Left ventricle myocardium superior (tissue), 1 donor: ENCODE data around the gene CARS1. TPM values are rescaled to one million over a fixed set of nuclear protein-coding genes. Genes with fewer than 3 reads are reported as not detected.
A peak's percentile ranks its signal among the peaks of the same experiment; 100 is the strongest.

Source experiments
- ATAC-seq: fragments of 200-7000 bp; cut with Tn5 transposase; one replicate; pipeline ENCODE4 v1.9.1; 2020; ENCODE audit warnings: mild to moderate bottlenecking, moderate library complexity
- DNase-seq: peaks from one replicate; pipeline ENCODE4 v3.0.0-alpha.2; 2020
- intact Hi-C: fragments of 100-400 bp; cut with micrococcal nuclease; formaldehyde crosslinking; loops from one replicate; pipeline ENCODE4 v1.11.0; 2022
- total RNA-seq: library from RNA; stranded (reverse); fragmentation: NEBNext Ultra II Directional; extraction: Animal tissue kit (Norgen Biotek cat#: 25700); gene quantifications from one replicate; pipeline ENCODE4 v1.2.1, GENCODE V29; 2021
- donor health status: DM: no; HTN: yes; CAD: no; lungs with severe emphysema.

CARS1 gene
- total RNA-seq, 1 donor from 2014 or later, result 12.4 TPM

DNA sequence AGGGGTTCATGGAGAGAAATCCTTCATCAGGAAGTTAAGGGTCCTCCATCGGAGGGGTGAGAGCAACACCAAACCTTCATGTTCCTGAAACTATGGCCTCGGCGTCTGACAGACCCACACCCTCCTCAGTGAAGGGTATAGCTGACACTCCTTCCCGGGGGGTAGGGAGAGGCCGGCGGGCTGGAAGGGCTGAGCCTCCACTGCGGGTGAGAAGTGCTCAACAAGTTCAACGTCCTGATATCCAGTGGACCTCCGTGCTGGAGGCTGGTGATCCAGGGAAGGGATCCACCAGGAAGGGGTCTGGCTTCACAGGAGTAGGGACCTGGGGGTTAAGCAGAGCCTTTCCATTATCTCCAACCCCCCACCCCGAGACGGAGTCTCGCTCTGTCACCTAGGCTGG, 12.3 kb downstream of the CARS1 start:
- ATAC-seq (no peak), DNase-seq (no peak)
- intact Hi-C loops, result no loop called here

DNA sequence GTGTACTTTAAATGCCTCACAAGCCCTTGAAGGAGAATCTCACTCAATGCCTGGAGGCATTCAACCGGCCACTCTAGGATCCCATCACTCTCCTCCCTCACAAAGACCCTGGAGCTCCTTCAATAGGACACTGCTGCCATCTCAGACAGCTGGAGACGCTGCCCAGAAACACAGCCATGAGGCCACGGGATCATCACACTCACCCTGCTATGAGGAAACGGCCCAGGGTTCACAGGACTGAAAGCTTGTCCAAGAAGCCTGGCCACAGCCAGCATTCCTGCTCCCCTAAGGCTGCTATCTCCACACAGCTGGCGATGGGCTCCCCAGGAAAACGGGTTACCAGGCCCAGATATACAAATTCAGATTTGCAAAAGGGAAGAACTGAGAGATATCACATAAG, 13.2 kb downstream of the CARS1 start:
- DNase-seq (no peak), ATAC-seq (no peak)
- intact Hi-C loops, result no loop called here

DNA sequence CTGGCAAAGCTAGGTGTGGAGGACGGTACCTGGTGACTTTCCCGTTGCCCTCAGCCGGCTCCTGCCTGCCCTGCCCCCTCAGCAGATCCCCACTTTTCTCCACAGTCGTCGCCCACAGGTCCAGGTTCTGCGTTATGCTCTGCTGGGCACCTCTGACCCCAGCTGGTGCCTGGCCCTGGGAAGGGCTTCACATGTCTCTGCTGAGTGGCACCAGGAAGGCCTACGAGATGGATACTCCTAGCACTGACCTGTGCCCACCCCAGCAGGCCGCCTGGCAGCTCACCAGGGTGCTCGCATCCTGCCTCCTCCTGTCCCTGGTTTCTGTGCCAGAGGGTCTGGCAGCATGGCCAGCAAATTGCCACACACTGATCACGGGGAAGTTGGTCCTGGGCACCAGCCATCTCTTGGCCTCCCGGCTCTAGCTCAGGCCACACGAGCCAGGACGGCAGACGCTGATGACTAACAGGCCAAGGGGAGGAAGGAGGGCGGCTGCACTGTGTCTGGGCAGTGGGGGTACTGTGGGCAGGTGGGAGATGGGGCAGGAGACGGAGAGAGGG, 13.8 kb downstream of the CARS1 start:
- intact Hi-C loops, result no loop called here
- DNase-seq, result peak; percentile 88
- peak; percentile 79 for ATAC-seq

DNA sequence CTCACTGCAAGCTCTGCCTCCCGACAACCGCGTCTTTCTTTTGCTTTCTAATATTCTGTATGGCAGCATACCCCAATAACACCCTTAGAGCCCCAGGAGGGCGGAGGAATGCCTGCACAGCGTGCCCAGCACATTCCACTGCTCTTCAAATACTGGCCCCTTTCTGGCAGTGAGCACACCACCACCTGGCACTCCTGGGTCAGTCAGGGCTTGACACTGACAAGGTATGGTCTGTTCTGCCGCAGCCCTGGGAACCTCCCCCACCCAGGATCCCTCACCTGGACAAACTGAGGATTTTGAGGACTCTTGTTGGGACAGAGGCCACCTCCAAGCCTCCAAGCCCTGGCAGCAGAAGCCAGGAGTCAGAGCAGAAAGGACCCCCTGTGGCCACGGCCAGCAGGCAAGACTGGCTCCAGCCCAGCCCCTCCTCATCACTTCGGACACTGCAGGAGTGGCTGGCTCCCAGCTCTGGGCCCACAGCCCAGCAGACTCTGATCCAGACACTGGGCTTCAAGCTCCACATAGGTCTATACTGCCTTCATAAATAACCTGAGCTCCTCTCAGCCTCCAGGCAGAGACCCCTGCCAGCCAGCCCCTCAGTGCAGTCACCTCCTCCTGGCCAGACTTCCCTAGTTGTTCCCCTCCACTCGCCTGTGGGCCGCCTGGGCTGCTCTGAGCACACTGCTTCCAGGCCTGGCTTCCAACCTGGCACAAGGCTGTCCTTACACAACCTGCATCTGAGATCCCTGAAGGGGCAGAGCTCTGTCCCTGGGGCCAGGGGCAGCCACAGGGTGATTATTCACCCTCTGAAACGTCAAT, 14.5 kb downstream of the CARS1 start:
- peak; percentile 59 for DNase-seq
- ATAC-seq, result peak; percentile 69
- intact Hi-C loops, result no loop called here

DNA sequence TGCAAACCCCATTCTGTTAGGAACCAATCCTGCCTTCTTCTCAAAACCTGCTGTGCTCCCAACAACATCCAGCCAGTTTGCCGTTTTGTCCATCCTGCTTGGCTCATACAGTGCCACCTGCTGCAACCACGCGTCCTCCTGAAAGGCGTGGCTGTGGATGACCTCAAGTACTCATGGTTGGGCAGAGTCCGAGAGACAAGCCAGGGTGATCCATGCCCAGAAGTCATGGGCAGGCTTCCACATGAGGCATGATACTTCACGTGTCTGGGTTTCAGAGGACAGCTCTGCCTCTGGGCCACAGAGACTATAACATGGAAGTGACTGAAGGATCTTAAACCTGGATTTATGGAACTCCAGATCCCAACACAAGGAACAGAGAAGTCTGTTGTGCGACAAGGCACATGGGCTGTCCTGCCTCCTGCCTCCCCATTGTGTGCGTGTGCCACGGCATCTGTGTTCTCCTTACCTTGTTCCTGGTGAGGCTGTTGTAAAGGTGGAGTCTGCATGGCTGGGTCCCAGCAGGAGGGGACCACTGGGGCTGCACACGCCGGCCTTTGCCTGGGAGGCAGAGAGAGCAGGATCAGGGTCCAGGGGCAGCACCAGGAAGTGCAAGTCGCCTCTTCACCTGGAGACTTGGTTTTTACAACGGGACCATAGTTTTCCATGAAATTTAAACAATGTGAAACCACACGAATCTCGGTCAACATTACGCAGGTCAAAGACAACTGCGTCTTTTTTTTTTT, 15.4 kb downstream of the CARS1 start:
- intact Hi-C loops, result no loop called here
- peak; percentile 84 for ATAC-seq
- peak; percentile 81 for DNase-seq

DNA sequence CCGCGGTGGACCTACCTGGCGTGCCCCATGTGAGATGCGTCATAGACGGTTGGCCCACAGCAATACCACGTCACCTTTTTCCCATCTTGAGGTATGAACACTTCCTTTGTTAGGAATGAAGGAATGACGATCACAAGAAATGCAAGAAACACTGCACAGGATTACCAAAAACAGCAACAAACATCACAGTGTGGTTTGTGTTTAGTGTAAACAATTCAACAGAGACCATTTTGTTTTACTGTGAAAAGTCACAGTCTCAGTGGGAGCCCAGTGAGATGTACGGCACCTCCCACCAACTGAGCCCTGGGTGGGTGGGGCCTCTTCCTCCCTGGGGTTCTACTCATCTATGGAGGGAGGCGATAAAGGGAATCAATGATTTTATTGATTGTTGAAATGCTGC, 16.3 kb downstream of the CARS1 start:
- intact Hi-C loops, result no loop called here
- DNase-seq, result no peak
- ATAC-seq, result no peak

DNA sequence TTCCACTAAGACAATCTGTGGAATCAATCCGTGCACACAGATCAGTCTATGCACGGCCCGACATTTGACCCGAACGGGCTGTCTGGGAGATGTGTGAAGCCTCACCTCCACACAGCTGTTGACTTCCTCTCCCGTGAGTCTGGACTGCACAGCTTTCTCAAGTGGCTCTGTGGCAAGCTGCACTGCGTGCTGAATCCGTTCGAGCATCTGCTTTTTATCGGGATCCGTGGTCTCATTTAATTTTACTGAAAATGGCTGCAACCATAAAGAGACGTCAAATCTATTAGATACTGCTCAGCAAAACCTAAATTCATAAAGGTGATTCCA, 19.3 kb downstream of the CARS1 start:
- DNase-seq (no peak), ATAC-seq (no peak)
- intact Hi-C loops, result loop anchor here (2.0 to 5.0 kb wide), 2 partner anchors 55 to 179 kb away; partner anchors contain the start of gene MRGPRG

DNA sequence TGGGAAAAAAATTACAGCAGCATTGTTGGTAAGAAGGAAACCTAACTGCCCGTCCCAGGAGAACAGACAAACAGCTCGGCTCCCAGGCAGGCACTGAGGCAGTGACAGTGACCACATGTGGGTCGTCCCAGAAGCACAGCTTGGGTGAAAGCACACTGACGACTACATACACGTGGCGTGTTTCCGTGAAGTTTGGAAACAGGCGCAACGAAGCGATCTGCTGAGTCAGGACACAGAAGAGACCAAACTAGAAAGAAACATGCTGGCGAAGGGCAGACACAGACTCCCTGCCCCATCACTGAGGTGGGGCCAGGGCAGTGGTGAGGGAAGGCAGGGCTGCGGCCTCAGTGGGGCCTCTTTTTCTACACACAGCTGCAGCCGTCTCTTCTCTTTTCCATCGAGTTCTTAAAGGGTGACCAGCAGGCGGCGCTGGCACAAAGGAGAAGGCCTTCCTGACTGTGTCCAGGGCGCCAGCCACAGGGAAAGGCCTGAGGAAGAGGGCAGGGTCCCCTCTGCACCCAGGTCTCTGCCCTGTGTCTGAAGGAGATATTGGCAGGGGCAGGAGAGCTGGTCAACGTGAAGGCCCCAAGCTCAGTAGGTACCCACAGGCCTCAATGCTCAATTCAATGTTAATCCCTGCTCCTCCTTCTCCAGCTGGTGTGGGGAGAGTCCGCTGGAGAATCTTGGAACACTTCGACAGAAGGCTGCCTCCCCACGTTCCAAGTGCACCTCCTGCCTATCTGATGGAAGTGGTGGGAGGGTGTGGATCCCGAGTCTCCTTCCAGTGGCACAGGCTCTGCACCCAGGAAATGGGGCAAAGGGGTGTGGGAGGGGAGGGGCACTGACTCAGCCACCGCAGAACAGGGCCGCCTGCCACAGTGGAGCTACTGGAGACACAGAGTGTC, 19.9 kb downstream of the CARS1 start:
- intact Hi-C loops, result loop anchor here (2.0 to 5.0 kb wide), 2 partner anchors 56 to 180 kb away; partner anchors contain the start of gene MRGPRG
- DNase-seq (peak; percentile 91), ATAC-seq (peak; percentile 70)

DNA sequence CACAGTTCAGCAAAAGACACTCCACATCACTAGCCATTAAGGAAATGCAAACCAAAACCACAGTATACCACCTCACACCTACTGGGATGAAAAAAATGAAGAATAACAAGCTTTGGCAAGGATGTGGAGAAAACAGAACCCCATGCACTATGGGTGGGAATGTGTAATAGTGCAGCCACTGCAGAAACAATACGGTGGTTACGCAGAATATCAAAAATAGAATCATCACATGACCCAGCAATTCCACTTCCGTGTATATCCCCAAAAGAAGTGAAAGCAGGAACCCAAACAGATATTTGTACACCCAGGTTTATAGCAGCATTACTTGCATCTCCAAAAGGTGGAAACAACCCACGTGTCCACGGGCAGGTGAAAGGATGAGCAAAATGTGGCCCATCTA, 20.8 kb downstream of the CARS1 start:
- intact Hi-C loops, result loop anchor here (2.0 to 5.0 kb wide), 2 partner anchors 56 to 181 kb away; partner anchors contain the start of gene MRGPRG
- peak; percentile 53 for ATAC-seq

DNA sequence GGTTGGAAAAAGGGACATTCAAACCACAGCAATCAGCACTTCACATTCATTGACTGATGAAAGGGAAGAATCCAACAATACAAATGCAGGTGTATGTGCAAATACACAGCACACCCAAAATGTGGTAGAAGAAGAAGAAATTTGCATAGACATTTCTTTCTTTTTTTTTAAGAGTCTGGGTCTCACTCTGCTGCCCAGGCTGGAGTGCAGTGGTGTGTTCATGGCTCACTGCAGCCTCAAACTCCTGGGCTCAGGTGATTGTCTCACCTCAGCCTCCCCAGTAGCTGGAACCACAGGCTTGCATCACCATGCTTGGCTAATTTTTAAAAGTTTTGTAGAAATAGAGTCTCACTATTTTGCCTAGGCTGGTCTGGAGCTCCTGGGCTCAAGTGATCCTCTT, 21.9 kb downstream of the CARS1 start:
- intact Hi-C loops, result loop anchor here (5.0 kb wide), 1 partner anchor 182 kb away; the partner anchor contains the start of gene MRGPRG
- ATAC-seq, result no peak
- DNase-seq, result no peak

More for the DNA sequence above, 20.8 kb downstream of the CARS1 start:
- DNase-seq, result no peak

DNA sequence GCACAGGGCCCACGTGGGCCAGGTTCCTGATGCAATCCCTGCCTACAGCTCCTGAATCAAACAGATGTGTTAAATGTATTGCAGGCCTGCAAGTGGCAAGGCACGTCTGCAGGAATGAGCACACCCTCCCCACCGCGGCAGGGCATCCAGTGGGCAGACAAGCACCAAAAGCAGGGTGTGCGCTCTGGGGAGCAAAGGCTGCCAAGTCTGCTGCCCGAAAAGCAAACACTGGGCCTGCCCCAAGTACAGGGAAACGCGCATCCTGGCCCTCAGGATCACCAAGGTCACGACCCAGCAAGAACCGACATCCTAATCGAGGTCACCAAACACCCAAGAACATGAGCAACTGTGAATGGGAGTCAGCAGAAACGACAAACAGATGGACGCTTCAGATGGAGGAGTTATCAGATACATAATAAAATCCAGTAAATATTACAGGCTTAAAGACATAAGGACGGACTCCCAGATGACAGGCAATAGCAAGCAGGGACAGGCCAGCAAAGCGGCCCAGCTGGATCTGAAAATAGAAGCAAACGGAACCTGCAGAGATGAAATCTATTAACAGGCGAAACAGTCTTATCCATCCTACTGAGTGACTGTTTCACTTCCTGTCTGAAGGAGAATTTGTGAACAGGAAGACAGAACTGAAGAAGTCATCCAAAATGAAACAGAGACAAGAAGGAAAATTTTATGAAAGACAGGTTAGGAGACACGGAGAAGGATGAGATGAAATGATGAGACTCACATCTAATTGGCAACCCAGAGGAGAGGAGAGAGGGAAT, 26.7 kb downstream of the CARS1 start:
- intact Hi-C loops, result no loop called here
- DNase-seq (peak; percentile 21), ATAC-seq (no peak)

DNA sequence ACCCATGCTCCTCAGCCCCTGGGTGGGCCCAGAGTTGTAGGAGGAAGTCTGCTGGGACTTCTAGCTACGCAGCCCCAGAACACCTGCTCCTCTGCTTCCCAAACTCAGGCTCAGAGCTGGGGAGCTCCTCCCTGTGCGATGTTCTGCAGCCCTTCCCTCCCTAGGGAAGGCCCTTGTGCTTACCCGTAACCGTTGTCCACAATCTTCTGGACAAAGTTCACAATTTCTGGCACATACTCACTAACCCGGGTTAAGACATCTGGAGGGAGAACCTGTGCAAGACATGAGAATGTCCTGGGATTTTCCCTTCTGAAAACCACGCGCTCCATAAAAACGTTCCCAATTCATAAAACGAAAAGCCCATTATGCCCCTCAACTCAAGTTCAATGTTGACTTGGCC, 28.4 kb downstream of the CARS1 start:
- intact Hi-C loops, result no loop called here
- DNase-seq (no peak), ATAC-seq (no peak)

DNA sequence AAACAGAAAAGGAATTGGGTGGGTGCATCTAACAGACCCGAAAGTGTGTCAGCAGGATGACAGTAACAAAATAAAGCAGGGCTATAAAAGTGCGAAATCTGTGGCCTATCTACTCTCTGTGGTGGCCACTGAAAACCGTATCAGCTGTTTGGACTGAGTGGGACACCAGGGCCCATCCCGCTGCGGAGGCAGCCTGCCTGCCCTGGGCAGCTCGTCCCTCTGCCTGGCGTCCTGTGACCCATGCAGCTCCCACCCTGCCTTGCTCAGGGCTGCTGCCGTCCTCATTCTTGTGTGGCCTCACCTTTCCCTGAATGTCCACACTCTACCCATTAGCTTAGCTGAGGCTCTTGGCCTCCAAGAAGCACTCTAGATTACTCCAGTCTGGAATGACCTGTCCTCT, 30.4 kb downstream of the CARS1 start:
- intact Hi-C loops, result no loop called here
- DNase-seq (peak; percentile 14), ATAC-seq (no peak)

DNA sequence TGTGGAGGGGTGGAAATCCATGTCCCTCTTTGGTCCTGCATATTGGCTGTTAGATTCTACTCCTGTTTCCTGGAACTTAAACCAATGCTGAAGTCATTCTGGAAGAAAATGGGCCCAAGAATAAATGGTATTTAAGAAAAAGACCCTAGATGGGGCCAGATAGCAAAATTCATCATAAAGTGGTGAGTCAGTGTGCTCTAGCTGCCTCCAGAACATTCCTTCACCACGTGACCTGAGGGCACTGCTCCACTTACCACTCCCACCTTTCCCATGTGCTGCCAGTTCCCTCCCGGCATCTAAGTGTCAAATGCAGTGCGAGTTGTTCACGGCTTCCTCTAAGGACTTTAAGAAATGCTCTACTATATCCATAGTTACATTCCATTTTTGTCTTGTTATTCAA, 34.2 kb downstream of the CARS1 start:
- no peak for ATAC-seq
- DNase-seq, result no peak
- intact Hi-C loops, result no loop called here

DNA sequence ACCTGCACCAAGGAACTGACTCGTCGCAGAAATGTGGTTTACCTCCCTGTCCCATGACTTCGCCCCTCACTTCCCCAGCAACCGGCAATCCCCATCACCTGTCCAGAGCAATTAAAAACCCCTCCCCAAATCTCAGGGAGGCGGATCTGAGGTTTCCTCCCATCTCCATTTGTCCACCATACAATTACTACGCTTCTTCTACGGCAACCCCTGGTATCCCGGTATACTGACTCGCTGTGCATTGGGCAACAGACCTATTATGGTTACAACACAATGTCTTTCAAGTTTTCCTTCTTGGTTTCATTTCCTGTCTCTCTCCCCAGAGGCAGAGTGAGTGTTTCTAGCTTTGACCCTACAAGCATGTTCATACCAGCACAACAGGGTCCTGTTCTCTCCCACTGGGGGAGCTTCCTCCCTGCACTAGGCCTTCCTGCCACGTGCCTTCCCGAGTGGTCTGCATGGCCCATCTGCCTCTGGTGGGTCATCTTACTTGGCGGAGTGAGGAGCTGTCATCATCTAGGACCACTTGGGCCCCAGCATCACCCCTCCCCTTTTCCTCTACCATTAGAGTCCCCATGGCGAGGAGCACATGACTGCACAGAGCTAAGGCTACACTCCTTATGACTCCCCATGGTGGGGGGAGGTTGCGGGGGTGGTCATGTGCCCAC, 34.8 kb downstream of the CARS1 start:
- intact Hi-C loops, result no loop called here
- ATAC-seq (peak; percentile 44), DNase-seq (peak; percentile 26)

DNA sequence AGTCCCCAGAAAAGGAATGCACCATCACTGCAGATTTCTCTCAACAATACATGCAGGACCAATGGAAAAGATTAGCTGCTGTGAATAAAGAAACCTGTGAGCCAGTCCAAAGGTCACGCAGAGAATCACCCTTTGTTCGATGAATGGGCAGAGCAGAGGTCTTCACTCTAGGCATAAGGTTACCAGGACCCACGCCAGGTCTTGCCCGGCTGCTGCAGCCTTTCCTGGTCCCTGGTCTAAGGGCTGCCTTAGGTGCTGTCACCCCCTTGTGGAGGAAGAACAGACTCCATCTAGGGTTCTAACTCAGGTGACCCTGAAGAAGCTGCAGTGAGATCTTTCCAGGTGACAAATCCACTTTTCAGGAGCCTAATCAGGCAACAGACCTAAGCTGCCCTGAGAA, 36.1 kb downstream of the CARS1 start:
- peak; percentile 29 for DNase-seq
- intact Hi-C loops, result no loop called here
- peak; percentile 78 for ATAC-seq

DNA sequence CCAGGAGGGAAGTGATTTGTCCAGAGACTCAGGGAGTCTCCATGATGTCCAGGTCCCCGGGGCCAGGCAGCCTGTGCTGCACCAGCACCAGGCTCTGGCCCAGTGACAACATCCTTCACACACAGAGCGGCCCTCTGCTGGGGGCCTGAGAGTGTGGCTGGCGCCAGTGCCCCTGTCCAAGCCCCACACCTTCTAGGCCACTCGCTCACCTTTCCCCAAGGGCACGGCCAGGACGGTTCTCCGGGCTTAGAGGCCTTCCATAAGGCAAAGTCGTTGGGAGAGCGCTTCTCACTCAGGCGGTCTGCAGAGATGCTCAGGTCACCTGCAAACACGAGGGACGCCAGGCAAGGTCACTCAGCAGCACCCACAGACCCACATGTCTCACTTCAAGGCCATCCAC, 37.2 kb downstream of the CARS1 start:
- DNase-seq, result peak; percentile 18
- intact Hi-C loops, result no loop called here
- no peak for ATAC-seq

DNA sequence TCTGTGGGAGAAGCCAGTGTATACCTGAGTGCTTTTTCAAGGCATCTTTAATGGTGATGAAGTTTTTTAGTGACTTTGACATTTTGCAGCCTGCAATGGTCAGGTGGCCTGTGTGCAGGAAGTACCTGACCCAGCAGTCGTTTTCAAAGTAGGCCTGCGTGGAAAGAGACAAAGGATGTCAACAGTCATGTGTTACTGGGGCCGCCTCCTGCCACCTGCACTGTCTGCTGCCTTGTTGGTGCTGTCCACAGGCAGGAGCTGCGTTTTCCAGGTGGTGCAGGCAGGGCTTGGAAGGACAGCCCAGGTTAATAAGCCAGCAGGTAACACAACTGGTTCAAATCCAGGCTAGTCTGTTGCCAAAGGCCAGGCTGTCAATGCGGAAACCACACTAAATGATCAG, 38.6 kb downstream of the CARS1 start:
- ATAC-seq, result no peak
- peak; percentile 6 for DNase-seq
- intact Hi-C loops, result no loop called here
